GM18517 (cell line): ENCODE data around the gene MYO9B.

Experiments used
- ATAC-seq: cut with Tn5 transposase; IDR thresholded peaks from one replicate; pipeline ENCODE4 v1.9.1; 2021; ENCODE audit warnings: mild to moderate bottlenecking, moderate library complexity; ENCODE audit not compliant: unreplicated experiment

MYO9B gene

GRCh38 chr19:17075035-17075863, at the start of gene MYO9B, which contains the start of gene HAUS8:
MYO9B (plus strand) TSS chr19:17075777; CDS start chr19:17101718, 25,941 bp downstream.
HAUS8 (minus strand) TSS chr19:17075452; CDS start chr19:17075422, 30 bp downstream.
- ATAC-seq = peak; percentile 67

GRCh38 chr19:17025991-17026658, 49.5 kb upstream of the MYO9B start:
- ATAC-seq = no peak

- ATAC-seq = no peak
These were observed 48.7 kb upstream of the MYO9B start, which contains the start of gene CPAMD8 for GRCh38 chr19:17026706-17027534. CPAMD8 (minus strand) TSS chr19:17026810; CDS start chr19:17026642, 168 bp downstream.

GRCh38 chr19:17027535-17027975, 48.0 kb upstream of the MYO9B start:
- no peak for ATAC-seq

GRCh38 chr19:17031741-17032140, 43.8 kb upstream of the MYO9B start:
- no peak for ATAC-seq

GRCh38 chr19:17035842-17036424, 39.6 kb upstream of the MYO9B start:
- no peak for ATAC-seq

- ATAC-seq = no peak
These were observed 38.9 kb upstream of the MYO9B start for GRCh38 chr19:17036640-17037039.

GRCh38 chr19:17037184-17037583, 38.4 kb upstream of the MYO9B start:
- no peak for ATAC-seq

GRCh38 chr19:17037966-17038500, 37.5 kb upstream of the MYO9B start:
- no peak for ATAC-seq

- no peak for ATAC-seq
These were observed 33.6 kb upstream of the MYO9B start for GRCh38 chr19:17041976-17042375.

- no peak for ATAC-seq
These were observed 31.8 kb upstream of the MYO9B start for GRCh38 chr19:17043744-17044143.

GRCh38 chr19:17045907-17046502, 29.6 kb upstream of the MYO9B start:
- no peak for ATAC-seq

- ATAC-seq = no peak
These were observed 26.6 kb upstream of the MYO9B start for GRCh38 chr19:17048885-17049453.

- no peak for ATAC-seq
These were observed 25.8 kb upstream of the MYO9B start for GRCh38 chr19:17049711-17050280.

- no peak for ATAC-seq
These were observed 23.1 kb upstream of the MYO9B start for GRCh38 chr19:17052439-17052838.

GRCh38 chr19:17054746-17055145, 20.8 kb upstream of the MYO9B start:
- no peak for ATAC-seq

- no peak for ATAC-seq
These were observed 19.9 kb upstream of the MYO9B start for GRCh38 chr19:17055636-17056035.

GRCh38 chr19:17058236-17058635, 17.3 kb upstream of the MYO9B start:
- no peak for ATAC-seq

- no peak for ATAC-seq
These were observed 14.8 kb upstream of the MYO9B start for GRCh38 chr19:17060802-17061201.
